Stomach (tissue), 4 donors: ENCODE data around the gene EDEM3.

ENCODE experiments used
- EP300 ChIP-seq: sonication (generic); formaldehyde crosslinking; IDR thresholded peaks from one replicate; pipeline ENCODE4 v1.6.1; 2017; ENCODE audit warnings: antibody characterized with exemption
- POLR2A ChIP-seq, 4 donors: fragments of 450-650 bp; IDR thresholded peaks; one replicate each; pipeline ENCODE4 v1.6.1; 2016; ENCODE audit warnings: antibody characterized with exemption in 4 of 4, control low read depth in 2 of 4, mild to moderate bottlenecking in 1 of 4, moderate library complexity in 1 of 4
- POLR2AphosphoS5 ChIP-seq, 3 donors: sonication (generic); formaldehyde crosslinking; IDR thresholded peaks; one replicate each; pipeline ENCODE4 v1.6.1; 2016; ENCODE audit warnings: antibody characterized with exemption in 3 of 3
- TF ChIP-seq, protein P1 (sequence below), 7 experiments: fragments of 450-650 bp in 4 of 7; fragments of 200-600 bp in 3 of 7; sonication (generic) in 3 of 7; IDR thresholded peaks; one replicate each; pipeline ENCODE4 v1.5.1; 2016 to 2019; ENCODE audit warnings: antibody characterized with exemption in 7 of 7, control low read depth in 2 of 7, mild to moderate bottlenecking in 1 of 7

DNA sequence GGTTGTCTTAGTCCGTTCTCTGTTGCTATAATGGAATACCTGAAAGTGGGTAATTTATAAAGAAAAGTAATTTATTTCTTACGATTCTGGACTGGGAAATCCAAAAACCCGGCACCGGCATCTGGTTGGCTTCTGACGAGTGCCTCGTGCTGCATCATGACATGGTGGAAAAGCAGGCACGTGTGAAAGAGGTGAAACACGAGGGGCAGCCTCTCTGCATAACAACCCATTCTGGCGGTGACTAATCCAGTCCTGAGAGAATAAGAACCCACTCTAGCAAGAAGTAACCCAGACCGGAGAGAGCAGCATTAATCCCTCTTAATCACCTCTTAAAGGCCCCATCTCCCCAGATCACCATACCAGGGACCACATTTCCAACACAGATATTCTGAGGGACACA, 2.7 kb upstream of the EDEM3 start:
- TF ChIP-seq, protein P1, sequence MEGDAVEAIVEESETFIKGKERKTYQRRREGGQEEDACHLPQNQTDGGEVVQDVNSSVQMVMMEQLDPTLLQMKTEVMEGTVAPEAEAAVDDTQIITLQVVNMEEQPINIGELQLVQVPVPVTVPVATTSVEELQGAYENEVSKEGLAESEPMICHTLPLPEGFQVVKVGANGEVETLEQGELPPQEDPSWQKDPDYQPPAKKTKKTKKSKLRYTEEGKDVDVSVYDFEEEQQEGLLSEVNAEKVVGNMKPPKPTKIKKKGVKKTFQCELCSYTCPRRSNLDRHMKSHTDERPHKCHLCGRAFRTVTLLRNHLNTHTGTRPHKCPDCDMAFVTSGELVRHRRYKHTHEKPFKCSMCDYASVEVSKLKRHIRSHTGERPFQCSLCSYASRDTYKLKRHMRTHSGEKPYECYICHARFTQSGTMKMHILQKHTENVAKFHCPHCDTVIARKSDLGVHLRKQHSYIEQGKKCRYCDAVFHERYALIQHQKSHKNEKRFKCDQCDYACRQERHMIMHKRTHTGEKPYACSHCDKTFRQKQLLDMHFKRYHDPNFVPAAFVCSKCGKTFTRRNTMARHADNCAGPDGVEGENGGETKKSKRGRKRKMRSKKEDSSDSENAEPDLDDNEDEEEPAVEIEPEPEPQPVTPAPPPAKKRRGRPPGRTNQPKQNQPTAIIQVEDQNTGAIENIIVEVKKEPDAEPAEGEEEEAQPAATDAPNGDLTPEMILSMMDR (IDR thresholded peaks at IDR 0.05), result no peak
- TF ChIP-seq EP300 (no peak), POLR2AphosphoS5 (IDR thresholded peaks at IDR 0.05) (no peak), POLR2A (IDR thresholded peaks at IDR 0.05) (no peak)
